Nephron progenitor cell (in vitro differentiated cells): ENCODE measurements around the gene CDC42SE1.

Experiments
- DNase-seq: peaks from one replicate; pipeline ENCODE4 v3.0.0; 2021
- H3K27ac Mint-ChIP-seq: 2 replicates; pipeline ENCODE4 v1.8.0; 2021; ENCODE audit warnings: mild to moderate bottlenecking, moderate library complexity, mixed read lengths
- H3K27me3 Mint-ChIP-seq: 2 replicates; pipeline ENCODE4 v1.8.0; 2021; ENCODE audit warnings: mild to moderate bottlenecking, low read depth, mixed read lengths; ENCODE audit not compliant: poor library complexity
- H3K36me3 Mint-ChIP-seq: 2 replicates; pipeline ENCODE4 v1.8.0; 2021; ENCODE audit warnings: low read depth, mixed read lengths
- H3K4me1 Mint-ChIP-seq: 2 replicates; pipeline ENCODE4 v1.8.0; 2021; ENCODE audit warnings: mixed read lengths
- H3K4me3 Mint-ChIP-seq: 2 replicates; pipeline ENCODE4 v1.8.0; 2021; ENCODE audit warnings: mild to moderate bottlenecking, moderate library complexity, mixed read lengths
- H3K9me3 Mint-ChIP-seq: 2 replicates; pipeline ENCODE4 v1.8.0; 2021; ENCODE audit warnings: mild to moderate bottlenecking, moderate library complexity, mixed read lengths
- TF ChIP-seq, protein P1 (sequence below): fragments of 200-600 bp; sonication (generic); IDR thresholded peaks from 2 replicates; pipeline ENCODE4 v1.5.0; 2021; ENCODE audit warnings: antibody characterized with exemption

Gene CDC42SE1

DNA sequence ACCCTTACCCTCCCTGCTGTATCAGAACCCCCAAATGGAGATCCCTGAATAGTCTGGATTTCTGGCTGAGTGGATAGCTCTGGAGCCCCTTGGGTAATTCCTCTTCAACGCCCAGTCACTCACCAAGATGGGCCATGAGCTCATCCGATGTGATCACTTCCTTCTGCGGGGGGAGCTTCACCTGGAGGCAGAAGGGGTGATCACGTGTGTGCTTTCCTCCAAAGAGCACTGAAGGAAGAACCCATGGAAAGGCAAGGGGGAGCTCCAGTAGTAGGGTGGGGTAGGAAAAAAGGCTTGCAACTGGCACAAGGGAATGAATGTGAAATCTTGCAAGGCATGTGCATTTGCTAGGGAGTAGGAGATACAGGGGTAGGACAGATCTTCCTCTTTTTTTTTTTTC is 57.8 kb downstream of the CDC42SE1 start:
- Mint-ChIP-seq H3K27me3 (peaks cover 2% of the 10 kb centered on the region), H3K4me1 (peaks cover 43% of the 10 kb centered on the region), H3K27ac (no peak overlapping the region), H3K9me3 (no peaks in the 10 kb centered on the region), H3K4me3 (no peak overlapping the region), H3K36me3 (peaks cover 21% of the 10 kb centered on the region)
- TF ChIP-seq, protein P1, sequence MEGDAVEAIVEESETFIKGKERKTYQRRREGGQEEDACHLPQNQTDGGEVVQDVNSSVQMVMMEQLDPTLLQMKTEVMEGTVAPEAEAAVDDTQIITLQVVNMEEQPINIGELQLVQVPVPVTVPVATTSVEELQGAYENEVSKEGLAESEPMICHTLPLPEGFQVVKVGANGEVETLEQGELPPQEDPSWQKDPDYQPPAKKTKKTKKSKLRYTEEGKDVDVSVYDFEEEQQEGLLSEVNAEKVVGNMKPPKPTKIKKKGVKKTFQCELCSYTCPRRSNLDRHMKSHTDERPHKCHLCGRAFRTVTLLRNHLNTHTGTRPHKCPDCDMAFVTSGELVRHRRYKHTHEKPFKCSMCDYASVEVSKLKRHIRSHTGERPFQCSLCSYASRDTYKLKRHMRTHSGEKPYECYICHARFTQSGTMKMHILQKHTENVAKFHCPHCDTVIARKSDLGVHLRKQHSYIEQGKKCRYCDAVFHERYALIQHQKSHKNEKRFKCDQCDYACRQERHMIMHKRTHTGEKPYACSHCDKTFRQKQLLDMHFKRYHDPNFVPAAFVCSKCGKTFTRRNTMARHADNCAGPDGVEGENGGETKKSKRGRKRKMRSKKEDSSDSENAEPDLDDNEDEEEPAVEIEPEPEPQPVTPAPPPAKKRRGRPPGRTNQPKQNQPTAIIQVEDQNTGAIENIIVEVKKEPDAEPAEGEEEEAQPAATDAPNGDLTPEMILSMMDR, result no peak
- no peak for DNase-seq
